ENCODE measurements around the gene HNRNPH3. TPM values are rescaled to one million over a fixed set of nuclear protein-coding genes. Genes with fewer than 3 reads are reported as not detected.

HNRNPH3 gene
- total and polyA plus RNA-seq, 2 experiments from 2014 or later, result 96.1 to 182 TPM

- no peak for DNase-seq (ENCODE audit: low read depth in 1 of 2, low spot score in 1 of 2)
- Histone ChIP-seq H3K27ac (no peak overlapping the region), H3K36me3 (peaks cover 43% of the 10 kb centered on the region), H3K4me3 (no peak overlapping the region), H3K9me3 (ENCODE audit: low read depth) (no peaks in the 10 kb centered on the region), H3K27me3 (no peaks in the 10 kb centered on the region), H3K4me1 (ENCODE audit: low read depth) (no peaks in the 10 kb centered on the region)
- TF ChIP-seq CTCF (IDR thresholded peaks at IDR 0.05; ENCODE audit: low read depth, low read length), result no peak
Measured at GRCh38 chr10:68359189-68359588, 27.3 kb downstream of the HNRNPH3 start.

DNA sequence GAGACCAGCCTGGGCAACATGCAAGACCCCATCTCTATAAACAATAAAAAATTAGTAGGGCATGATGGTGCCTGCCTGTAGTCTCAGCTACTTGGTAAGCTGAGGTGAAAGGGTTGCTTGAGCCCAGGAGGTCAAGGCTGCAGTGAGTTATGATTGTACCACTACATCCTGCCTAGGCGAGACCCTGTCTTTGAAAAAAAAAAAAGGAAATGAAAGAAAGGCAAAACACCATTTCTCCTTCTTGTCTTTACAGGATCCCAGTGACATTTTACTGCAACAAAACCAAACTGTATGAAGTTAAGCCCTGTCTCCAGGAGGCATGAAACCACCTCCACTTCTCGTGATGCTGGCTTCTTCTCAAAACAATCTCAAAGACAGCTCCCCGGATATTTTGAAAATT lies 30.7 kb downstream of the HNRNPH3 start:
- DNase-seq (ENCODE audit: low read depth in 1 of 2, low spot score in 1 of 2), result no peak
- no peaks in the 10 kb centered on the region for H3K4me1 ChIP-seq (ENCODE audit: low read depth)
- no peak overlapping the region for H3K4me3 ChIP-seq
- peaks cover 41% of the 10 kb centered on the region for H3K36me3 ChIP-seq
- no peak overlapping the region for H3K27ac ChIP-seq
- H3K27me3 ChIP-seq, result no peaks in the 10 kb centered on the region
- H3K9me3 ChIP-seq (ENCODE audit: low read depth), result no peaks in the 10 kb centered on the region
- no peak for TF ChIP-seq CTCF (IDR thresholded peaks at IDR 0.05; ENCODE audit: low read depth, low read length)

DNA sequence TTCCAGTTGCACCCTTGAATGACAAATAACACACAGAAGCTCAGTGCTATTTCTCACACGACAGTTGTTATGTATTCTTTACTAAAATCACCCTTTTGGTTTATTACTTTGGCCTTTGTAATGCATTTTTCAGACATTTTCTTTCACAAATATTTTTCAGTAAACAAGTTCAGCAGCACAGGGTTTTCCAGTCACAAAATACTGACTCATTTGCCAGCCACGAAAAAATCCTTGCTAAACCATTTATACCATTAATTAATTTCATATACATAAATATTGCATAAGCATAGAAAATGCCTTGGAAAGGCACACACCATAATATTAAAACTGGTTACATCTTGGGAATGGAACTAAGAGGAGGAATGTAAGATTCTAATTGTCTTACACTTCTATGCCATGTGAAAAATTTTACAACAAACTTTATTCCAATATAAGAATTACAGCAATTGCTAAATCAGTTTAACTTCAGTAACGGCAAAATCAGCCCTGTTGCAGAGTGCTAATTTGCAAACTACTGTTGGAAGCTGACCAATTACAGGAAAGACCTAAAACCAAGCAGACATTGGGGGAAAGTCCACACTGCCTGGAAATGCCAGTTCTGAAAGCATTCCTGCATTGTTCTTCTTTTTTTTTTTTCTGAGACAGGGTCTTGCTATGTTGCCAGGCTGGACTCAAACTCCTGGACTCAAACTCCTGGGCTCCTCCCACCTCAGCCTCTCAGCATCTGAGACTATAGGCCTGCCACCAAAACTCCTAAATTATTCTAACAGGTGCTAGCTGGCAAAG lies 32.4 kb downstream of the HNRNPH3 start:
- H3K27ac ChIP-seq, result no peak overlapping the region
- H3K9me3 ChIP-seq (ENCODE audit: low read depth), result no peaks in the 10 kb centered on the region
- H3K36me3 ChIP-seq, result peaks cover 35% of the 10 kb centered on the region
- no peaks in the 10 kb centered on the region for H3K27me3 ChIP-seq
- TF ChIP-seq CTCF (IDR thresholded peaks at IDR 0.05; ENCODE audit: low read depth, low read length), result no peak
- no peak for DNase-seq (ENCODE audit: low read depth in 1 of 2, low spot score in 1 of 2)
- H3K4me1 ChIP-seq (ENCODE audit: low read depth), result no peaks in the 10 kb centered on the region
- no peak overlapping the region for H3K4me3 ChIP-seq

DNA sequence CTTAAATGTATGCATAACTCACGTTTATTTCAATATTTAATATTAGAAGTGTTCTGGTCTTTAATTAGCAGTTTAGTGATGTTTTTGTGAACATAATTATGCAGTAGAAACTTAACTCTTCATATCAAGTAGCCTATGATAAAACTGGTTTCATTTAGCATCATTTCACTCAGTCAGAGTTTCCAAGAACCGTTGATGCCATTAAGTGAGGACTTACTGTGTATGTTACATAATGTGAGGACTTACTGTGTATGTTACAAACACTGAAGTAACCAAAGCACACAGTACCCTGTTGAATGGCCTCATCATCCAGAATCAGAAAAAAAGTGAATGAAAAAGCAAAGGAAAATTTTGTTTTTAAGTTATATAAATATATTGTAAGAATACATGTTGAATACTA lies 33.7 kb downstream of the HNRNPH3 start:
- Histone ChIP-seq H3K36me3 (peaks cover 35% of the 10 kb centered on the region), H3K9me3 (ENCODE audit: low read depth) (no peaks in the 10 kb centered on the region), H3K27ac (no peak overlapping the region), H3K4me3 (no peak overlapping the region), H3K4me1 (ENCODE audit: low read depth) (no peaks in the 10 kb centered on the region), H3K27me3 (no peaks in the 10 kb centered on the region)
- no peak for TF ChIP-seq CTCF (IDR thresholded peaks at IDR 0.05; ENCODE audit: low read depth, low read length)
- no peak for DNase-seq (ENCODE audit: low read depth in 1 of 2, low spot score in 1 of 2)

DNA sequence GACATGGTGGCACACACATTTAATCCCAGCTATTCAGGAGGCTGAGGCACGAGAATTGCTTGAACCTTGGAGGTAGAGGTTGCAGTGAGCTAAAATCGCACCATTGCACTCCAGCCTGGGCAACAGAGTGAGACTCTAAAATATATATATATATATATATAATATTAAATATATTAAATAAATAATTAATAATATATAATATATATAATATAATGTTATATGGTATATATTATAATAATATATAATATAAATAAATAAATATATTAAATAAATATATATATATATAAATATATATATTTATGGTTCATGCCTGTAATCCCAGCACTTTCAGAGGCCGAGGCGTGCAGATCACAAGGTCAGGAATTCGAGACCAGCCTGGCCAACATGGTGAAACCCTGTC lies 34.7 kb downstream of the HNRNPH3 start:
- Histone ChIP-seq H3K27me3 (no peaks in the 10 kb centered on the region), H3K36me3 (peaks cover 28% of the 10 kb centered on the region), H3K4me1 (ENCODE audit: low read depth) (no peaks in the 10 kb centered on the region), H3K4me3 (no peak overlapping the region), H3K9me3 (ENCODE audit: low read depth) (no peaks in the 10 kb centered on the region), H3K27ac (no peak overlapping the region)
- DNase-seq (ENCODE audit: low read depth in 1 of 2, low spot score in 1 of 2), result no peak
- TF ChIP-seq CTCF (IDR thresholded peaks at IDR 0.05; ENCODE audit: low read depth, low read length), result no peak

All from cardiac muscle cell (in vitro differentiated cells and primary cell).